GM19463 (cell line): Measurements from ENCODE around the gene ILKAP.

Experiments used
- ATAC-seq: cut with Tn5 transposase; IDR thresholded peaks from one replicate; pipeline ENCODE4 v1.9.1; 2021; ENCODE audit warnings: mild to moderate bottlenecking, moderate library complexity; ENCODE audit not compliant: unreplicated experiment

Gene ILKAP

GRCh38 chr2:238237431-238238135 lies 34.1 kb upstream of the ILKAP start:
- ATAC-seq = no peak

GRCh38 chr2:238236571-238236970 lies 33.1 kb upstream of the ILKAP start:
- no peak for ATAC-seq

GRCh38 chr2:238235856-238236255 lies 32.4 kb upstream of the ILKAP start:
- no peak for ATAC-seq

- no peak for ATAC-seq
Measured at GRCh38 chr2:238235331-238235732, 31.8 kb upstream of the ILKAP start.

- ATAC-seq = no peak
Measured at GRCh38 chr2:238233625-238234024, 30.1 kb upstream of the ILKAP start.

GRCh38 chr2:238231809-238232208 lies 28.3 kb upstream of the ILKAP start:
- ATAC-seq = no peak

GRCh38 chr2:238231251-238231793 lies 27.8 kb upstream of the ILKAP start:
- peak; percentile 60 for ATAC-seq

GRCh38 chr2:238230699-238231098 lies 27.2 kb upstream of the ILKAP start:
- ATAC-seq = no peak

GRCh38 chr2:238228700-238229099 lies 25.2 kb upstream of the ILKAP start:
- no peak for ATAC-seq

DNA sequence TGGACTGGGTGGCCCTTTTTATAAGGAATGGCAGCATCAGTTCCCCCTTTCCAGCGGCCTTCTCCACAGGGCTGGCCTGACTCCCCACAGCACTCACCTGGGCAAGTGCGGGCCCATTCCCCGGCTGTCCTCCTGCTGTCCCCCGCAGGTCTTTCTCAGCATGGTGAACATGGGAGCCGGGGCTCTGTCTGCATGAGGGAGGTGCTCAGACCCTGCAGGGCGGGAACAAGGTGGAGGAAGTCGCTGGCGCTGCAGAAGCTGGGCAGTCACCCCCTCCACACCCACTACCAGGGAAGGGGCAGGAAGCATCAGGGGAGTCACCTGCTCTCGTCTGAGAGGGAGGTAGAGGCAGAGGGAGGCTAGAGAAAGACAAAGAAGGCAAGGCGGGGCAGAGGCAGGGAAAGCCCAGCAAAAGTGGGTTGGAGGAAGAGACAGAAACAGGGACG lies 24.1 kb upstream of the ILKAP start:
- no peak for ATAC-seq

- no peak for ATAC-seq
Measured at GRCh38 chr2:238226698-238227586, 23.4 kb upstream of the ILKAP start.

DNA sequence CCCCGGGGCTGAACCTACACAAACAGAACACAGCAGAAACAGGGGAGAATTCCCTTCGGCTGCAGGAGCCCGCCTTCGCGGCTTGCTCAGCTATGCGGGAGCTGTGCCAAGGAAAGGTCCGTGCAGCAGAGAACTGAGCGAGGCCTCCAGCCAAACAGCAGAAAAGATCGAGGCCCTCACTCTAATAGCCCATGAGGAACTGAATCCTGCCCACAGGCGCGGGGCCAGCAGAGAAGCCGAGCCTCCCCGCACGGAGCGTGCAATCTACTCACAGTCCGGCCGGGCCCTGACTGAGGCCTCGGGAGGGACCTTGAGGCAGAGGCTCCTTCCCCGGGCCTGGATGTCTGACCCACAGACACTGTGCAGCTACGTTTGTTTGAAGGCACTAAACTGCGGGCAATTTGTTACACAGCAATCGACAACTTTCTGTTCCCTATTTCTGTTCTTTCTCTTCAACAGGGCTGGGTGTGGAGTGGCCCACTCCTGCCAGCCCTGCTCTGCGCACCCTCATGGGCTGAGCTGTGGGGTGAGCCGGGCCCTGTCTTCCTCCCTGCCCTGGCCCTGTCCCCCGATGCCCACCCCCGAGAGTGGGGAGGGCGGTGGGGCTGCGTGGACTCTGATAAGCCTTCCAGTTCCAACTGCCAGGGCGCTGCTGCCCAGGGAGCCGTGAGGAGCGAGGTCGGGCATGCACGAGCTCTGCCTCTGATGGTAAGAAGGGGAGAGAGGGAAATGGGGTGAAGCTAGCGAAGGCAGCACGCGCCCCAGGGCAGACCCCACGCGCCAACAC lies 22.6 kb upstream of the ILKAP start:
- ATAC-seq = no peak

DNA sequence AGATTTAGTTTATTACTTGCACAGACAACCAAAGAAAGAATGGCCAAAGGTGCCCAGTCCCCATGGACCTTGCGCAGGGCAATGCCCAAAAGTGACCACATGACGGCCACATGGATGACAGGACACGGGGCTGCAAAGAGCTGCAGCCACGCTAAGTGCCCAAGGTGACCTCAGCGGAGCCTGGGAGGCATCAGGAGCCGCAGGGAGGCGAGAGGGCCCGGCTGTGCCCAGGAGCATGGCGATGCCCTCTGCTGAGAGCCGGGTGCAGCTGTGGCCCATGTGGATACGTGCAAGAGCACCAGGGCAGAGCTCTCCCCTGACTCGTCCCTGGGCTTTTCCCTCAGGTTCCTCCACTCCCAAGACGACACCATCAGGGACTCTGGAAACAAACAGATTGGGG lies 21.6 kb upstream of the ILKAP start:
- ATAC-seq = no peak

- ATAC-seq = no peak
Measured at GRCh38 chr2:238224356-238225035, 21.0 kb upstream of the ILKAP start.

GRCh38 chr2:238220892-238221521 lies 17.5 kb upstream of the ILKAP start:
- ATAC-seq = no peak

DNA sequence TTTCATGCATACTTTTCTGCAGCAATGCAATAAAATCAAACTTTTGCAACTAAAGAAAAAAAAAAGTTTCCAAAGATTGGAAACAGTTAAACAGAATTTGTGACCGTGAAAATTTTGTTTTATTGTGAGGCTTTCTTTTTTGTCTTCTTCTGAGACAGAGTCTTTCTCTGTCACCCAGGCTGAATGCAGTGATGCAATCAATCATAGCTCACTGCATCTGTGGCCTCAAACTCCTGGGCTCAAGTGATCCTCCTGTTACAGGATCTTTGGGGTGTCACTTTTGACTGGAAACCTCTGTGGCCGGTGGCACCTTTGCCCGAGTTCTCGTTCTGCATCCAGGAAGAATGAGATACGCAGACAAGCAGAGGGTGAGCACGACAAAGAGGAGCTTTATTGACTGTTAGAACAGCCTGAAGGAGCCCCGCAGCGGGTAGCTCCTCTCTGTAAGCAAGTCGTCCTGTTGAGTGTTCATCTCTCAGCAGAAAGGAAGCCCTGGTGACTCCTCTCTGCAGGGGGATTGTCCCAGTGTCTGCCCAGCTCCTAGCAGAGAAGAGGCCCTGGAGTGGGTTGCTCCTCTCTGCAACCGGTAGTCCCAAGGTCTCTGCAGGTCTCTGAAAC lies 16.9 kb upstream of the ILKAP start:
- no peak for ATAC-seq

DNA sequence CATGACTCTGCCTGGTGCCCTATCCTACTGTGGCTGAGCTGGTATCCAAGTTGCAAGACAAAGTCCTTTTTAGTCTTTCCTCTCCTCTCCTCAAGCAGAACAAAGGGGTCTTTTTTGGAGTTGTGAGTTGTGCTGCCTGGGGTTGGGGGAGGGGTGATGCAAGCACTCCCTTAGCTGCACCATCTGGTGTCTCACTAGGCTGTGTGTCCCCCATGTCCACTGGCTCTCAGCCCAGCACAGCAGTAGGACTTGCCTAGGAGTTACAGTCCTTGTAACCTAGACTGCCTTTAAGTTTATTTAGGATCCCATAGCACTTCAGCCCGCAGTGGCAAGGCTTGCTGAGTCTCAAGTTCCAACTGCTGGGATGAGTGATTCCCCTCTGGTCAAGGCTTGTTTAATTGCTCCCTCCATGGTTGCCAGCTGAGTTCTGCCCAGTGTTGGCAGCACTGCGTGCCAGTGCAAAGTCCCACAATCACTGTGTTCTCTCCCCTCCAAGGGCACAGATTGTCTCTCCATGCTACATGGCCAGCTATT lies 13.2 kb upstream of the ILKAP start:
- no peak for ATAC-seq

DNA sequence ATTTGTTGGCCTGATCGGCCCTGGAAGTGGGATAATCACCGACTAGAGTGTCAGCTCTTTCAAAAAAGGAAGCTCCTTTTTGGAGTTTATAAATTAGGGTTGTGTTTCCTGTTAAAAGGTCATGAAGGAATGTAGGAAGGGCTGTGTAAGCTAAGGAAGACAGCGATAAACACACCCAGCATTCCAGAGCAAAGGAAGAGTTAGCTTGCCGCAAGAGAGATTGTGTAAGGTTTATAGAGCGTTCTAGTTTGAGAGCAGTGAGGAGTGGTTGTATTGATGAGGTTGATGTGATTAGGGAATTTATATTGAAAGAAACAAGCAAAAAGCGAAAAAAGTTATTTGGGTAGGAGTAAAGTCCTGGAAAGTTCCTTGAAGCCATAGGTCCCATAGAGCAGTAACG lies 3.5 kb upstream of the ILKAP start:
- ATAC-seq = no peak

GRCh38 chr2:238203973-238204683 lies 633 bp upstream of the ILKAP start:
- no peak for ATAC-seq
